RWPE2 (cell line): Measurements from ENCODE around the gene MAN1C1.

ENCODE experiments used
- ATAC-seq: fragments of 200-7000 bp; cut with Tn5 transposase; 3 replicates; pipeline ENCODE4 v1.9.1; 2021; ENCODE audit warnings: low read depth
- DNase-seq: peaks from one replicate; pipeline ENCODE4 v3.0.0-alpha.2; 2020; ENCODE audit warnings: low spot score
- H3K27ac ChIP-seq: fragments of 450-650 bp; 2 replicates; pipeline ENCODE4 v1.5.1; 2017; ENCODE audit warnings: mild to moderate bottlenecking; ENCODE audit not compliant: poor library complexity, severe bottlenecking
- H3K27me3 ChIP-seq: fragments of 250-450 bp; sonication (Bioruptor Pico); 2 replicates; pipeline ENCODE4 v1.5.1; 2021; ENCODE audit warnings: mild to moderate bottlenecking, moderate library complexity; ENCODE audit not compliant: insufficient read depth, poor library complexity, severe bottlenecking
- H3K36me3 ChIP-seq: fragments of 250-450 bp; sonication (Bioruptor Pico); 2 replicates; pipeline ENCODE4 v1.5.1; 2020; ENCODE audit warnings: low read depth, mild to moderate bottlenecking, moderate library complexity
- H3K4me1 ChIP-seq: fragments of 250-450 bp; sonication (Bioruptor Pico); 2 replicates; pipeline ENCODE4 v1.5.1; 2021; ENCODE audit warnings: mild to moderate bottlenecking, moderate library complexity; ENCODE audit not compliant: insufficient read depth, poor library complexity, severe bottlenecking
- H3K4me3 ChIP-seq: fragments of 250-450 bp; sonication (Bioruptor Pico); 2 replicates; pipeline ENCODE4 v1.5.1; 2021; ENCODE audit warnings: mild to moderate bottlenecking, moderate library complexity; ENCODE audit not compliant: severe bottlenecking
- H3K9me3 ChIP-seq: fragments of 250-450 bp; sonication (Bioruptor Pico); 2 replicates; pipeline ENCODE4 v1.5.1; 2021; ENCODE audit warnings: mild to moderate bottlenecking, moderate library complexity; ENCODE audit not compliant: severe bottlenecking
- TF ChIP-seq, protein P1 (sequence below): fragments of 450-650 bp; IDR thresholded peaks from one replicate; pipeline ENCODE4 v1.5.1; 2017; ENCODE audit warnings: mild to moderate bottlenecking, moderate library complexity; ENCODE audit not compliant: poor library complexity, severe bottlenecking

The MAN1C1 gene

DNA sequence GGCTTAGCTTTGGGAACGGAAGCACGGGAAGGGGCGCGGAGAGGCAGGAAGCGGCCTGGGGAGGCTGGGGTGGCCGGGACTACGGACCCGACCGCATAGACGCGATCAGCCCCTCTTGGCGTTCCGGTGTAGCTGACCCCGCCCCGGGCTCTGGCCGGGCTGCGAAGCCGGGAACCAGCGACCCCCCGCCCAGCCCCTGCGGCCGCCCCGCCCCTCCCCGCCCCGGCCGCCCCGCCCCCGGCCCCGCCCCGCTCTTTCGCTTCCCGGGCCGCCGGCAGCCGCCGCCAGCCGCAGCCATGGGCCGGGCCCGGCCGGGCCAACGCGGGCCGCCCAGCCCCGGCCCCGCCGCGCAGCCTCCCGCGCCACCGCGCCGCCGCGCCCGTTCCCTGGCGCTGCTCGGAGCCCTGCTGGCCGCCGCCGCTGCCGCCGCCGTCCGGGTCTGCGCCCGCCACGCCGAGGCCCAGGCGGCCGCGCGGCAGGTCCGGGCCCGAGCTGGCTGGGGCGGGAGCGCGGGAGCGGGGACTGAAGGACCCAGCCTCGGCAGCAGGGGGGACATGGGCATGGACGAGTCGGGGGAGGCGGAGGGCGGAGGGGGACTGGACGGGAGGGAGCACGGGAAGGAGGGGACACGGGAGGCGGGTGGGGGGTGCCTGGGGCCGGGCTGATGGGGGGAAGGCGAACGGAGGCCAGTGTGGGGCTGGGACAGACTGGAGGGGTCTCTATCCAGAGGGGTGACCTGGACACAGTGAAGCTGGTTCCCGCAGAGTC is 183.5 kb downstream of the MAN1C1 start, which contains the start of gene SELENON:
Gene SELENON, plus strand, starts transcription at position 259 of the 768 bp plus-strand sequence. Its CDS starts 38 bp downstream, at position 297.
- peak; percentile 59 for ATAC-seq
- TF ChIP-seq, protein P1, sequence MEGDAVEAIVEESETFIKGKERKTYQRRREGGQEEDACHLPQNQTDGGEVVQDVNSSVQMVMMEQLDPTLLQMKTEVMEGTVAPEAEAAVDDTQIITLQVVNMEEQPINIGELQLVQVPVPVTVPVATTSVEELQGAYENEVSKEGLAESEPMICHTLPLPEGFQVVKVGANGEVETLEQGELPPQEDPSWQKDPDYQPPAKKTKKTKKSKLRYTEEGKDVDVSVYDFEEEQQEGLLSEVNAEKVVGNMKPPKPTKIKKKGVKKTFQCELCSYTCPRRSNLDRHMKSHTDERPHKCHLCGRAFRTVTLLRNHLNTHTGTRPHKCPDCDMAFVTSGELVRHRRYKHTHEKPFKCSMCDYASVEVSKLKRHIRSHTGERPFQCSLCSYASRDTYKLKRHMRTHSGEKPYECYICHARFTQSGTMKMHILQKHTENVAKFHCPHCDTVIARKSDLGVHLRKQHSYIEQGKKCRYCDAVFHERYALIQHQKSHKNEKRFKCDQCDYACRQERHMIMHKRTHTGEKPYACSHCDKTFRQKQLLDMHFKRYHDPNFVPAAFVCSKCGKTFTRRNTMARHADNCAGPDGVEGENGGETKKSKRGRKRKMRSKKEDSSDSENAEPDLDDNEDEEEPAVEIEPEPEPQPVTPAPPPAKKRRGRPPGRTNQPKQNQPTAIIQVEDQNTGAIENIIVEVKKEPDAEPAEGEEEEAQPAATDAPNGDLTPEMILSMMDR: no peak
- H3K27me3 ChIP-seq: no peaks in the 10 kb centered on the region
- no peak within 1 kb of the TSS for H3K27ac ChIP-seq
- H3K36me3 ChIP-seq: peaks cover 4% of the 10 kb centered on the region
- DNase-seq: no peak
- no peaks in the 10 kb centered on the region for H3K4me1 ChIP-seq
- H3K9me3 ChIP-seq: peaks cover 3% of the 10 kb centered on the region
- peak within 1 kb of the TSS; percentile 42 for H3K4me3 ChIP-seq

DNA sequence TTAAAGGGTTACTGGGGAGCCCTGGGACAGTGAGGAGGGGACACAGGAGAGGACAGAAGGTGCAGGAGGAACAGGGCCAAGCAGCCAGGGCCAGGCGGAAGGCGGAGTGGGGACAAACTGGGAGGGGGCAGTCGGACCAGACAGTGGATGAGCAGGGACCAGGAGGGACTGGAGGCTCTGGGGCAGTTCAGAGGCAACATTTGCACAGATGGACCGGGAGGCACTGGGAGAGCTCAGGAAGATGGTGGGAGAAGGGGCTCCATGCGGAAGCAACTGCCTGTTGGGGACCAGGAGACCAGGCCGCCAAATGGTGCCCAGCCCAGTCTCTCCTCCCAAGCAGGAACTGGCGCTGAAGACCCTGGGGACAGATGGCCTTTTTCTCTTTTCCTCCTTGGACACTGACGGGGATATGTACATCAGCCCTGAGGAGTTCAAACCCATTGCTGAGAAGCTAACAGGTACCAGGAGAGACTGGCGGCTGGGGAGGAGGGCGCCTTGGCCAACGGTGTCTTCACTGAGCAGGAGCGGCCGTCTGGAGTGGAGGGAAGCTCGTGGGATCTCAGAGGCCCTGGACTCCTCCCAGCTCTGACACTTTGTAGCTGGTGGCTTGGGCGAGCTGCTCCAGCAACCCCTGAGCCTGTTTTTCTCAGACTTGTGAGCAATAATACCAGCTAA is 184.2 kb downstream of the MAN1C1 start:
- Histone ChIP-seq H3K4me3 (peak overlapping the region; percentile 42), H3K27me3 (no peaks in the 10 kb centered on the region), H3K9me3 (peaks cover 3% of the 10 kb centered on the region), H3K4me1 (no peaks in the 10 kb centered on the region), H3K36me3 (peaks cover 12% of the 10 kb centered on the region), H3K27ac (no peak overlapping the region)
- DNase-seq: no peak
- TF ChIP-seq, protein P1: no peak
- no peak for ATAC-seq

DNA sequence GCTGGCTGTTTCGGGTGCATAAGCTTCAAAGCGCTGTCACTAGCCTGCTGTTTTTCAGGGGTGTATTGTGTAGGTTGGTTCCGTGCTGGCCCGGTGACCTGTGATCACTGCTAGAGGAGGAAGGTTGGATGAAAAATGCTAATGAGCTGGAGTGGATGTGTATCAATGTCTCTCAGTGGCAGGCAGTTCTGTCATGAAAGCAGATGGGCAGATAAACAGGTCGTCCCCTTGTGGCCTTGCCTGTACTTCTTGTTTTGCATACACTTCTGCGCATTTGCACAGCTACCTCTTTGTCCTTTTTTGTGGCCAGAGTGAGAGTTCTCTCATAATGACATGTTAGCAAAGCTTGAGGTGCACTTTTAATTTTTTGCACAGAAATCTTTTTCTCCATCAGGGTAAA is 186.3 kb downstream of the MAN1C1 start:
- ATAC-seq (no peak), DNase-seq (no peak)
- TF ChIP-seq, protein P1: no peak
- no peaks in the 10 kb centered on the region for H3K27me3 ChIP-seq
- H3K27ac ChIP-seq: no peak overlapping the region
- H3K9me3 ChIP-seq: peaks cover 3% of the 10 kb centered on the region
- peaks cover 13% of the 10 kb centered on the region for H3K36me3 ChIP-seq
- no peak overlapping the region for H3K4me3 ChIP-seq
- no peaks in the 10 kb centered on the region for H3K4me1 ChIP-seq

DNA sequence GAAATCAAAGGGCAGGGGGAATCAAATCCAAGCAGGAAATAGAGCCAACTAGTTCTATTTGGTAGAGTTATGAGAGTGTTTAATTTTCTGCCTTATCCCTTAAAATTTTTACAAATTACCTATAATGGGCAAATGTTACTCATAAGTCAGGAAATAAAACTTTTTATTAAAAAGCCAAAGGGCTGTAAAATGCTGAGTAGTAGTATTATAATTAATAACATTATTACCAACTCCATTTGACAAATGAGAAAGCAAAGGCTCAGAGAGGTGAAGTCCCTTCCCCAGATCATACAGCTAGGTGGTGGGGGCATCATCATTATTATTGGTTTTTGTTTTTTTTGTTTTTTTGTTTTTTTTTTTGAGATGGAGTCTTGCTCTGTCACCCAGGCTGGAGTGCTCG is 186.8 kb downstream of the MAN1C1 start:
- no peak for DNase-seq
- TF ChIP-seq, protein P1: no peak
- Histone ChIP-seq H3K36me3 (peaks cover 13% of the 10 kb centered on the region), H3K4me1 (no peaks in the 10 kb centered on the region), H3K9me3 (peaks cover 3% of the 10 kb centered on the region), H3K27ac (no peak overlapping the region), H3K4me3 (no peak overlapping the region), H3K27me3 (no peaks in the 10 kb centered on the region)
- no peak for ATAC-seq
